Measurements from ENCODE around the gene CLK2.

DNA sequence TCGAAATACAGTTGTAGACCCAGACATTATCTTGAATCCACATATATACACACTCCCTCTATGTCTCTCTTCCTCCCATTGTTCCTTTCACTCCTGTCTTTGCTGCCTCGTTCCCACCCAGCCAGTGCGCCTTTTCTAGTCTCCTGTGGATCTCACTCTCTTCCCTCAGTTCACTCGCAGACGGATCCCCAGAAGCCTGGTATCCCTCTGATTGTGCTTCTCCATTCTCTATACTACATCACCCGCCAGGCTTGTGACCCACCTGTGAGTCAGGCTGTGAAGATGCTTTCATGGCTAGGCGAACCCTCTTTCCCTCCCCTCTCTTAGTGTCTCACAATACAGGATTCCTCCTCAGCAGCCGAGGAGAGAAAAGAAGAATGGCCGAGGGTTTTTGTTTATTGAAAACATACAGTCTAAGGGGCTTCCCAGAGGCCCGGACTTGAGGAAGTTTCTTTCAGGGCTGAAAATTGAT lies 5.4 kb upstream of the CLK2 start:
- TF ChIP-seq CTCF (IDR thresholded peaks at IDR 0.05) (no peak), POLR2A (IDR thresholded peaks at IDR 0.05) (no peak)

All from body of pancreas (tissue), 4 donors.